H1 (cell line): ENCODE results near the gene IL1RAP. TPM values are rescaled to one million over a fixed set of nuclear protein-coding genes. Genes with fewer than 3 reads are reported as not detected.

Experiments used
- CTCF ChIA-PET: fragments of 300-600 bp; sonication (Branson Sonifier 250); formaldehyde crosslinking; loops from one replicate; lab custom pipeline; 2021; ENCODE audit not compliant: partially characterized antibody; lab: Charles Lee
- POLR2A ChIA-PET: fragments of 300-600 bp; sonication (Branson Sonifier 250); formaldehyde crosslinking; loops from one replicate; lab custom pipeline; 2021; ENCODE audit warnings: inconsistent platforms; ENCODE audit not compliant: partially characterized antibody; lab: Charles Lee
- DNase-seq, 2 experiments: peaks; one replicate each; pipeline versions ENCODE4 v3.0.0 to v3.0.0-alpha.2; 2010 to 2022; ENCODE audit warnings: low spot score in 2 of 2, low read depth in 1 of 2, mixed read lengths in 1 of 2
- FAIRE-seq: peaks from 2 replicates; lab custom pipeline; 2011; peaks lifted over from hg19 to GRCh38; lab: Jason Lieb, UNC
- H2AFZ ChIP-seq: 2 replicates; pipeline ENCODE4 v1.8.1; 2012; ENCODE audit warnings: low read length, inconsistent platforms
- H2AK5ac ChIP-seq: 2 replicates; pipeline ENCODE4 v1.6.1; 2013; ENCODE audit warnings: low read depth, low read length
- H2BK120ac ChIP-seq: replicated peaks from 2 replicates; pipeline ENCODE3; 2013; ENCODE audit warnings: low read depth, low read length, inconsistent platforms
- H2BK12ac ChIP-seq: 2 replicates; pipeline ENCODE4 v1.6.1; 2013; ENCODE audit warnings: low read depth, low read length
- H2BK15ac ChIP-seq: 2 replicates; pipeline ENCODE4 v1.6.1; 2013; ENCODE audit warnings: low read length
- H2BK20ac ChIP-seq: 2 replicates; pipeline ENCODE4 v1.6.1; 2013; ENCODE audit warnings: low read length
- H2BK5ac ChIP-seq: 2 replicates; pipeline ENCODE4 v1.6.1; 2013; ENCODE audit warnings: low read depth, low read length
- H3K14ac ChIP-seq: 2 replicates; pipeline ENCODE4 v1.6.1; 2013; ENCODE audit warnings: inconsistent platforms; ENCODE audit not compliant: insufficient read length
- H3K18ac ChIP-seq: 2 replicates; pipeline ENCODE4 v1.6.1; 2013; ENCODE audit warnings: low read length; ENCODE audit errors: extremely low read depth
- H3K23ac ChIP-seq: 2 replicates; pipeline ENCODE4 v1.6.1; 2013; ENCODE audit warnings: inconsistent platforms; ENCODE audit not compliant: insufficient read length
- H3K23me2 ChIP-seq: 2 replicates; pipeline ENCODE4 v1.6.1; 2013; ENCODE audit warnings: low read depth, low read length
- H3K27ac ChIP-seq: 2 replicates; pipeline ENCODE4 v1.6.1; 2011; ENCODE audit warnings: low read depth, low read length, inconsistent platforms
- H3K27me3 ChIP-seq, 4 experiments: replicated peaks in 1 of 4; 1 replicate in 1 of 4; 2 replicates in 3 of 4; pipeline versions ENCODE4 v1.6.1 to v1.8.1; 2011 to 2013; ENCODE audit warnings: low read length in 3 of 4, mild to moderate bottlenecking in 3 of 4, inconsistent platforms in 2 of 4, mixed read lengths in 2 of 4, moderate library complexity in 1 of 4; ENCODE audit not compliant: control insufficient read depth in 3 of 4, insufficient read depth in 3 of 4; ENCODE audit errors: extremely low read depth in 1 of 4
- H3K36me3 ChIP-seq, 4 experiments: 2 replicates each; pipeline versions ENCODE4 v1.6.1 to v1.8.1; 2011 to 2013; ENCODE audit warnings: mild to moderate bottlenecking in 4 of 4, low read length in 3 of 4, moderate library complexity in 2 of 4, control low read depth in 1 of 4, inconsistent platforms in 1 of 4; ENCODE audit not compliant: insufficient read depth in 4 of 4, control insufficient read depth in 2 of 4
- H3K4ac ChIP-seq: replicated peaks from 2 replicates; pipeline ENCODE3; 2013; ENCODE audit warnings: low read length, low read depth, mixed read lengths, inconsistent platforms; ENCODE audit not compliant: insufficient read length
- H3K4me1 ChIP-seq, 4 experiments: replicated peaks in 1 of 4; 1 replicate in 1 of 4; 2 replicates in 3 of 4; pipeline versions ENCODE4 v1.6.1 to v1.8.1; 2011 to 2013; ENCODE audit warnings: low read length in 3 of 4, inconsistent platforms in 2 of 4, mixed read lengths in 1 of 4; ENCODE audit not compliant: insufficient read depth in 4 of 4, control insufficient read depth in 3 of 4
- H3K4me2 ChIP-seq, 2 experiments: 2 replicates each; pipeline versions ENCODE4 v1.6.1 to v1.8.1; 2011 to 2013; ENCODE audit warnings: low read depth in 2 of 2, low read length in 2 of 2, control low read depth in 1 of 2, inconsistent platforms in 1 of 2, mild to moderate bottlenecking in 1 of 2; ENCODE audit not compliant: insufficient read depth in 1 of 2
- H3K4me3 ChIP-seq, 4 experiments: fragments of 200-600, 300-600 bp in 1 of 4; sonication (generic), shearing (Covaris generic), sonication (Bioruptor Twin) in 1 of 4; 2 replicates each; pipeline versions ENCODE4 v1.5.1 to v1.8.1; 2011 to 2016; ENCODE audit warnings: low read length in 4 of 4, low read depth in 3 of 4, control low read depth in 2 of 4, inconsistent platforms in 2 of 4, mild to moderate bottlenecking in 2 of 4, mixed read lengths in 1 of 4, moderate library complexity in 1 of 4; ENCODE audit not compliant: insufficient read depth in 2 of 4; ENCODE audit errors: extremely low read depth in 1 of 4
- H3K56ac ChIP-seq: replicated peaks from 2 replicates; pipeline ENCODE3; 2013; ENCODE audit warnings: low read depth, mild to moderate bottlenecking, mixed read lengths, low read length, inconsistent platforms; ENCODE audit not compliant: insufficient read length
- H3K79me1 ChIP-seq: 2 replicates; pipeline ENCODE4 v1.6.1; 2013; ENCODE audit warnings: low read depth, low read length, control low read depth
- H3K79me2 ChIP-seq, 2 experiments: 2 replicates each; pipeline versions ENCODE4 v1.6.1 to v1.8.1; 2012 to 2013; ENCODE audit warnings: low read length in 2 of 2, mild to moderate bottlenecking in 2 of 2, inconsistent platforms in 1 of 2; ENCODE audit not compliant: insufficient read depth in 2 of 2, control insufficient read depth in 1 of 2
- H3K9ac ChIP-seq, 4 experiments: replicated peaks in 1 of 4; 1 replicate in 1 of 4; 2 replicates in 3 of 4; pipeline versions ENCODE4 v1.6.1 to v1.8.1; 2011 to 2013; ENCODE audit warnings: low read depth in 3 of 4, low read length in 3 of 4, control low read depth in 2 of 4, mild to moderate bottlenecking in 2 of 4, moderate library complexity in 2 of 4, inconsistent platforms in 1 of 4; ENCODE audit errors: extremely low read depth in 1 of 4
- H3K9me3 ChIP-seq, 2 experiments: 2 replicates each; pipeline versions ENCODE4 v1.6.1 to v1.8.1; 2012 to 2013; ENCODE audit warnings: mild to moderate bottlenecking in 2 of 2, moderate library complexity in 2 of 2, control low read depth in 1 of 2, inconsistent platforms in 1 of 2, low read depth in 1 of 2, low read length in 1 of 2, mixed read lengths in 1 of 2; ENCODE audit not compliant: insufficient read depth in 2 of 2
- H4K20me1 ChIP-seq, 2 experiments: replicated peaks in 1 of 2; 2 replicates each; pipeline versions ENCODE3 to v1.8.1; 2011 to 2013; ENCODE audit warnings: inconsistent platforms in 2 of 2, low read length in 2 of 2, mild to moderate bottlenecking in 1 of 2; ENCODE audit not compliant: insufficient read depth in 2 of 2, control insufficient read depth in 1 of 2
- H4K5ac ChIP-seq: 2 replicates; pipeline ENCODE4 v1.6.1; 2013; ENCODE audit warnings: low read length, low read depth, mixed read lengths, inconsistent platforms; ENCODE audit not compliant: insufficient read length
- H4K8ac ChIP-seq: 2 replicates; pipeline ENCODE4 v1.8.0; 2013; ENCODE audit warnings: mild to moderate bottlenecking, moderate library complexity, low read length, inconsistent platforms; ENCODE audit not compliant: insufficient read depth; ENCODE audit errors: extremely low read depth
- H4K91ac ChIP-seq: replicated peaks from 2 replicates; pipeline ENCODE3; 2013; ENCODE audit warnings: low read length, mixed read lengths, inconsistent platforms; ENCODE audit not compliant: insufficient read length
- CBX8 ChIP-seq: fragments of 300-800, 300-1000 bp; sonication (generic); IDR thresholded peaks from 2 replicates; pipeline ENCODE4 v1.7.1; 2016; ENCODE audit warnings: low read depth, low read length, borderline replicate concordance
- CTBP2 ChIP-seq: IDR thresholded peaks from 2 replicates; pipeline ENCODE4 v1.7.0; 2011; ENCODE audit warnings: borderline replicate concordance, mild to moderate bottlenecking, moderate library complexity, mixed read lengths, low read length; ENCODE audit not compliant: insufficient read depth, insufficient read length
- CTCF ChIP-seq, 3 experiments: IDR thresholded peaks; 1 replicate in 2 of 3; 2 replicates in 1 of 3; pipeline versions ENCODE4 v1.5.1 to v1.6.1; 2011; ENCODE audit warnings: low read length in 3 of 3, mild to moderate bottlenecking in 3 of 3, inconsistent platforms in 2 of 3, low read depth in 1 of 3, moderate library complexity in 1 of 3; ENCODE audit not compliant: insufficient read depth in 1 of 3; ENCODE audit errors: control extremely low read depth in 1 of 3
- POU5F1 ChIP-seq: IDR thresholded peaks from 2 replicates; pipeline ENCODE4 v1.6.1; 2011; ENCODE audit warnings: low read depth, mild to moderate bottlenecking, low read length, moderate library complexity
- RNF2 ChIP-seq: fragments of 200-900, 300-1000 bp; sonication (generic); IDR thresholded peaks from 2 replicates; pipeline ENCODE4 v1.7.1; 2016; ENCODE audit warnings: borderline replicate concordance, low read depth, mild to moderate bottlenecking, antibody characterized with exemption, low read length; ENCODE audit not compliant: poor library complexity, severe bottlenecking; ENCODE audit errors: missing control alignments
- RXRA ChIP-seq: IDR thresholded peaks from 2 replicates; pipeline ENCODE4 v1.6.1; 2011; ENCODE audit warnings: low read depth, mild to moderate bottlenecking, low read length, moderate library complexity; ENCODE audit not compliant: insufficient read depth
- SIX5 ChIP-seq: IDR thresholded peaks from 2 replicates; pipeline ENCODE4 v1.6.1; 2011; ENCODE audit warnings: mild to moderate bottlenecking, low read depth, low read length
- SRF ChIP-seq: IDR thresholded peaks from 2 replicates; pipeline ENCODE4 v1.6.1; 2011; ENCODE audit warnings: mild to moderate bottlenecking, low read depth, low read length, moderate library complexity
- TAF7 ChIP-seq: optimal IDR thresholded peaks from 2 replicates; pipeline ENCODE3; 2011; ENCODE audit warnings: low read depth, mild to moderate bottlenecking, inconsistent platforms, low read length, moderate library complexity, borderline replicate concordance
- WGBS, 2 experiments: shearing (Covaris generic) in 1 of 2; methylation state at CpG; one replicate each; pipeline versions ENCODE4 v1.1.6 to v1.1.7; 2013 to 2015; ENCODE audit warnings: low lambda C conversion rate in 2 of 2, mixed read lengths in 2 of 2, inconsistent platforms in 1 of 2, low coverage in 1 of 2, missing lambda C conversion rate in 1 of 2; ENCODE audit not compliant: insufficient replicate concordance in 2 of 2, insufficient coverage in 1 of 2, insufficient read length in 1 of 2; ENCODE audit errors: extremely low coverage in 1 of 2, missing lambda C conversion rate in 1 of 2; 5-methylcytosine and 5-hydroxymethylcytosine counted together
- polyA plus RNA-seq, 7 experiments: library from polyadenylated mRNA; depleted of rRNA in 3 of 7; stranded (reverse) in 5 of 7; unstranded in 2 of 7; fragments of >200 nt in 5 of 7; fragments of 200-250 nt in 2 of 7; gene quantifications; 1 replicate in 5 of 7; 2 replicates in 1 of 7; 4 replicates in 1 of 7; pipeline versions ENCODE4 v1.2.1 to v1.2.3, GENCODE V29; 2011 to 2013; ENCODE audit warnings: missing spikeins in 2 of 7, mixed read lengths in 2 of 7
- total RNA-seq: library from RNA; stranded (reverse); fragmentation: NEBNext Ultra II Directional; extraction: Animal tissue kit (Norgen Biotek cat#: 25700); gene quantifications from 2 replicates; pipeline ENCODE4 v1.2.1, GENCODE V29; 2021

The IL1RAP gene
- total and polyA plus RNA-seq, 2 of the 8 experiments (the other 6 are each of a cell fraction or from before 2014, with no cell fraction given) = 2.4 to 3.9 TPM

GRCh38 chr3:190560013-190560895 is 46.4 kb downstream of the IL1RAP start:
- no peak overlapping the region for H3K4me2 ChIP-seq
- no peak overlapping the region for H3K18ac ChIP-seq
- H3K14ac ChIP-seq = no peak overlapping the region
- FAIRE-seq (no peak), DNase-seq (no peak)
- no peak overlapping the region for H3K4ac ChIP-seq
- H2AFZ ChIP-seq = no peak overlapping the region
- no peak overlapping the region for H3K9ac ChIP-seq
- no peaks in the 10 kb centered on the region for H3K9me3 ChIP-seq
- H3K56ac ChIP-seq = no peak overlapping the region
- H4K20me1 ChIP-seq = no peaks in the 10 kb centered on the region
- no peaks in the 10 kb centered on the region for H3K4me1 ChIP-seq
- no peak overlapping the region for H4K8ac ChIP-seq
- no peak overlapping the region for H2BK15ac ChIP-seq
- no peaks in the 10 kb centered on the region for H3K79me2 ChIP-seq
- ChIA-PET POLR2A (no interaction called here), CTCF (interaction anchor here (1.4 kb wide), 1 partner anchor 11 kb away, joined by 5 read pairs; no protein-coding TSS in a partner anchor)
- no peaks in the 10 kb centered on the region for H3K36me3 ChIP-seq
- no peak overlapping the region for H2AK5ac ChIP-seq
- H2BK5ac ChIP-seq = no peak overlapping the region
- H3K27ac ChIP-seq = no peak overlapping the region
- no peaks in the 10 kb centered on the region for H3K23me2 ChIP-seq
- H3K79me1 ChIP-seq = no peaks in the 10 kb centered on the region
- H3K23ac ChIP-seq = no peak overlapping the region
- no peak overlapping the region for H2BK20ac ChIP-seq
- H4K91ac ChIP-seq = no peak overlapping the region
- 90% methylated on average over 11 of the region's 11 CpGs; no CpG with 5 or more reads in 1 of the 2 experiments for WGBS, 2 experiments
- no peaks in the 10 kb centered on the region for H3K27me3 ChIP-seq
- H3K4me3 ChIP-seq = no peak overlapping the region
- no peak overlapping the region for H2BK12ac ChIP-seq
- H4K5ac ChIP-seq = no peak overlapping the region
- H2BK120ac ChIP-seq = no peak overlapping the region
- TF ChIP-seq CTBP2 = no peak
- no peak for TF ChIP-seq POU5F1
- TF ChIP-seq RXRA = no peak
- no peak for TF ChIP-seq CBX8
- TF ChIP-seq SRF = no peak
- TF ChIP-seq SIX5 = no peak
- TF ChIP-seq RNF2 = no peak
- no peak for TF ChIP-seq TAF7
- TF ChIP-seq CTCF (IDR thresholded peaks at IDR 0.05; ENCODE audit: control extremely low read depth in 1 of 3, insufficient read depth in 1 of 3, low read depth in 1 of 3, low read length in 3 of 3) = no peak
